GM12878 (cell line): Measurements from ENCODE around the gene HSFX4. TPM values are rescaled to one million over a fixed set of nuclear protein-coding genes. Genes with fewer than 3 reads are reported as not detected.

ENCODE experiments used
- ATAC-seq: fragments of 200-7000 bp; cut with Tn5 transposase; 3 replicates; pipeline ENCODE4 v1.9.1; 2020; ENCODE audit warnings: mild to moderate bottlenecking, moderate library complexity
- BruUV-seq: library from RNA; stranded (reverse); fragments of 400-500 nt; replicated peaks from 2 replicates; lab custom pipeline; 2021; lab: Mats Ljungman, UMichigan
- CTCF ChIA-PET: fragments of 300-600 bp; sonication (Branson Sonifier 250); formaldehyde crosslinking; extraction: SDS; loops from one replicate; lab custom pipeline; 2021; ENCODE audit warnings: inconsistent platforms; lab: Yijun Ruan, JAX
- POLR2A ChIA-PET: fragments of 350-600 bp; formaldehyde crosslinking; extraction: SDS; loops from one replicate; lab custom pipeline; 2021; ENCODE audit warnings: inconsistent platforms; lab: Charles Lee
- RAD21 ChIA-PET: fragments of 300-600 bp; sonication (Branson Sonifier 250); formaldehyde crosslinking; loops from one replicate; lab custom pipeline; 2023; ENCODE audit warnings: antibody characterized with exemption; ENCODE audit not compliant: unreplicated experiment; lab: Charles Lee
- SMC1A ChIA-PET: fragments of 300-600 bp; sonication (Branson Sonifier 250); formaldehyde crosslinking; loops from one replicate; lab custom pipeline; 2023; ENCODE audit not compliant: unreplicated experiment, uncharacterized antibody; lab: Charles Lee
- DNase-seq: peaks from one replicate; pipeline ENCODE4 v3.0.0-alpha.2; 2011; ENCODE audit warnings: low read depth, low spot score
- FAIRE-seq: peaks from 3 replicates; lab custom pipeline; 2011; peaks lifted over from hg19 to GRCh38; lab: Jason Lieb, UNC
- H2AFZ ChIP-seq: 2 replicates; pipeline ENCODE4 v1.6.0; 2011; ENCODE audit warnings: low read depth, low read length, control low read depth; ENCODE audit not compliant: control insufficient read depth
- H3K27ac ChIP-seq: 2 replicates; pipeline ENCODE4 v1.5.1; 2011; ENCODE audit warnings: control low read depth; ENCODE audit not compliant: control insufficient read depth, insufficient read depth
- H3K27me3 ChIP-seq, 2 experiments: replicated peaks in 1 of 2; 2 replicates each; pipeline versions ENCODE4 v1.6.0 to v1.6.1; 2011; ENCODE audit warnings: low read length in 1 of 2; ENCODE audit not compliant: control insufficient read depth in 2 of 2, insufficient read depth in 2 of 2
- H3K36me3 ChIP-seq, 2 experiments: 2 replicates each; pipeline ENCODE4 v1.5.1; 2011; ENCODE audit warnings: low read length in 1 of 2; ENCODE audit not compliant: control insufficient read depth in 2 of 2, insufficient read depth in 2 of 2
- H3K4me1 ChIP-seq: 2 replicates; pipeline ENCODE4 v1.6.1; 2011; ENCODE audit warnings: mild to moderate bottlenecking, low read length, moderate library complexity, mixed read lengths; ENCODE audit not compliant: control insufficient read depth, insufficient read depth
- H3K4me2 ChIP-seq: 2 replicates; pipeline ENCODE4 v1.6.0; 2011; ENCODE audit warnings: control low read depth; ENCODE audit not compliant: control insufficient read depth, insufficient read depth
- H3K4me3 ChIP-seq: fragments of 200-600 bp; sonication (generic); 2 replicates; pipeline ENCODE4 v1.5.1; 2016
- H3K79me2 ChIP-seq: 2 replicates; pipeline ENCODE4 v1.6.0; 2011; ENCODE audit warnings: low read length; ENCODE audit not compliant: control insufficient read depth, insufficient read depth
- H3K9ac ChIP-seq: 2 replicates; pipeline ENCODE4 v1.8.0; 2011; ENCODE audit warnings: low read length, control low read depth, mixed read lengths; ENCODE audit not compliant: control insufficient read depth, insufficient read depth
- H3K9me3 ChIP-seq: replicated peaks from 3 replicates; pipeline ENCODE4 v1.5.1; 2011; ENCODE audit warnings: mild to moderate bottlenecking, low read length; ENCODE audit not compliant: control insufficient read depth, insufficient read depth
- H4K20me1 ChIP-seq: 2 replicates; pipeline ENCODE4 v1.6.0; 2011; ENCODE audit not compliant: control insufficient read depth, insufficient read depth
- ETV6 ChIP-seq, 2 experiments: fragments of 450-650 bp in 1 of 2; IDR thresholded peaks in 1 of 2; conservative IDR thresholded peaks in 1 of 2; 2 replicates each; pipeline ENCODE4 v1.6.1; 2014; ENCODE audit warnings: antibody characterized with exemption in 1 of 2, borderline replicate concordance in 1 of 2, low read depth in 1 of 2, mild to moderate bottlenecking in 1 of 2, moderate library complexity in 1 of 2
- RAD21 ChIP-seq: IDR thresholded peaks from 2 replicates; pipeline ENCODE4 v1.6.1; 2011; ENCODE audit warnings: mild to moderate bottlenecking, low read depth, low read length, moderate library complexity; ENCODE audit not compliant: insufficient read depth
- SMC3 ChIP-seq: IDR thresholded peaks from 2 replicates; pipeline ENCODE4 v1.6.1; 2011; ENCODE audit warnings: low read length, improper control_type of control experiment, borderline replicate concordance
- WGBS: methylation state at CpG from one replicate; pipeline ENCODE4 v1.1.6; 2016; ENCODE audit warnings: low lambda C conversion rate; ENCODE audit not compliant: insufficient replicate concordance, insufficient coverage; ENCODE audit errors: missing lambda C conversion rate; 5-methylcytosine and 5-hydroxymethylcytosine counted together
- in situ Hi-C: fragments of 300-500 bp; cut with MboI; formaldehyde crosslinking; loops from 9 replicates; pipeline ENCODE4 v1.14.3; 2018; ENCODE audit warnings: mixed read lengths
- intact Hi-C: fragments of 100-400 bp; cut with micrococcal nuclease; formaldehyde crosslinking; loops from one replicate; pipeline ENCODE4 v1.14.2; 2022; ENCODE audit not compliant: unreplicated experiment
- polyA plus RNA-seq, 11 experiments: library from polyadenylated mRNA; depleted of rRNA in 4 of 11; unstranded in 6 of 11; stranded (reverse) in 5 of 11; fragments of >200 nt; fragmentation: Nextera tagmentation in 4 of 11; fragmentation: Illumina TruSeq in 1 of 11; extraction: Ambion mirVana in 4 of 11; extraction: Trizol in 1 of 11; gene quantifications; 1 replicate in 1 of 11; 2 replicates in 10 of 11; pipeline versions ENCODE4 v1.2.1 to v1.2.3, GENCODE V29; 2011 to 2016; ENCODE audit warnings: inconsistent platforms in 2 of 11, missing spikeins in 2 of 11, low read depth in 1 of 11
- total RNA-seq, 4 experiments: library from RNA; depleted of rRNA in 3 of 4; stranded (reverse); fragments of >200 nt in 3 of 4; fragmentation: Illumina TruSeq in 1 of 4; extraction: Trizol in 1 of 4; gene quantifications; 2 replicates each; pipeline versions ENCODE4 v1.2.1 to v1.2.3, GENCODE V29; 2013 to 2021
- TF ChIP-seq, protein P1 (sequence below): IDR thresholded peaks from 2 replicates; pipeline ENCODE4 v1.6.1; 2012; ENCODE audit warnings: mild to moderate bottlenecking, low read depth, low read length
- TF ChIP-seq, protein P2 (sequence below), 3 experiments: IDR thresholded peaks in 2 of 3; conservative IDR thresholded peaks in 1 of 3; 2 replicates each; pipeline ENCODE4 v1.5.1; 2011; ENCODE audit warnings: low read depth in 3 of 3, low read length in 3 of 3, mild to moderate bottlenecking in 3 of 3, control low read depth in 2 of 3, moderate library complexity in 2 of 3, inconsistent platforms in 1 of 3, mixed read lengths in 1 of 3; ENCODE audit not compliant: control insufficient read depth in 2 of 3, insufficient read depth in 1 of 3; ENCODE audit errors: extremely low read depth in 1 of 3

HSFX4 gene
- total and polyA plus RNA-seq, 10 of the 15 experiments (the other 5 are each of a cell fraction or from before 2014, with no cell fraction given): 0.11 to 0.24 (median 0.21) TPM; not detected in 6

GRCh38 chrX:149962859-149963757 lies 33.7 kb downstream of the HSFX4 start:
- peak; percentile 81 for FAIRE-seq
- in situ Hi-C loops (loop anchor here (25.0 kb wide), 1 partner anchor 524 kb away; no protein-coding TSS in a partner anchor), intact Hi-C loops (loop anchor here (1.0 to 10.0 kb wide), 5 partner anchors 89 to 753 kb away; no protein-coding TSS in a partner anchor)
- peak; percentile 5 for DNase-seq
- ChIA-PET RAD21 (no interaction called here), SMC1A (no interaction called here), CTCF (interaction anchor here (0.7 to 1.5 kb wide), 6 partner anchors 12 to 524 kb away, joined by 3 to 6 read pairs (median 4); no protein-coding TSS in a partner anchor), POLR2A (no interaction called here)
- no peaks in the 10 kb centered on the region; a peak in 1 of 4 replicates for H3K36me3 ChIP-seq
- no peaks in the 10 kb centered on the region for H3K9me3 ChIP-seq
- no peak overlapping the region for H3K4me2 ChIP-seq
- 26% methylated on average over 9 of the region's 9 CpGs for WGBS
- TF ChIP-seq SMC3: peak; percentile 61; the same call in 1 of the 2 replicates
- TF ChIP-seq, protein P1, sequence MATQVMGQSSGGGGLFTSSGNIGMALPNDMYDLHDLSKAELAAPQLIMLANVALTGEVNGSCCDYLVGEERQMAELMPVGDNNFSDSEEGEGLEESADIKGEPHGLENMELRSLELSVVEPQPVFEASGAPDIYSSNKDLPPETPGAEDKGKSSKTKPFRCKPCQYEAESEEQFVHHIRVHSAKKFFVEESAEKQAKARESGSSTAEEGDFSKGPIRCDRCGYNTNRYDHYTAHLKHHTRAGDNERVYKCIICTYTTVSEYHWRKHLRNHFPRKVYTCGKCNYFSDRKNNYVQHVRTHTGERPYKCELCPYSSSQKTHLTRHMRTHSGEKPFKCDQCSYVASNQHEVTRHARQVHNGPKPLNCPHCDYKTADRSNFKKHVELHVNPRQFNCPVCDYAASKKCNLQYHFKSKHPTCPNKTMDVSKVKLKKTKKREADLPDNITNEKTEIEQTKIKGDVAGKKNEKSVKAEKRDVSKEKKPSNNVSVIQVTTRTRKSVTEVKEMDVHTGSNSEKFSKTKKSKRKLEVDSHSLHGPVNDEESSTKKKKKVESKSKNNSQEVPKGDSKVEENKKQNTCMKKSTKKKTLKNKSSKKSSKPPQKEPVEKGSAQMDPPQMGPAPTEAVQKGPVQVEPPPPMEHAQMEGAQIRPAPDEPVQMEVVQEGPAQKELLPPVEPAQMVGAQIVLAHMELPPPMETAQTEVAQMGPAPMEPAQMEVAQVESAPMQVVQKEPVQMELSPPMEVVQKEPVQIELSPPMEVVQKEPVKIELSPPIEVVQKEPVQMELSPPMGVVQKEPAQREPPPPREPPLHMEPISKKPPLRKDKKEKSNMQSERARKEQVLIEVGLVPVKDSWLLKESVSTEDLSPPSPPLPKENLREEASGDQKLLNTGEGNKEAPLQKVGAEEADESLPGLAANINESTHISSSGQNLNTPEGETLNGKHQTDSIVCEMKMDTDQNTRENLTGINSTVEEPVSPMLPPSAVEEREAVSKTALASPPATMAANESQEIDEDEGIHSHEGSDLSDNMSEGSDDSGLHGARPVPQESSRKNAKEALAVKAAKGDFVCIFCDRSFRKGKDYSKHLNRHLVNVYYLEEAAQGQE: no peak
- TF ChIP-seq ETV6 (conservative IDR thresholded peaks at IDR 0.05 in 1 of 2, IDR thresholded peaks at IDR 0.05 in 1 of 2; ENCODE audit: borderline replicate concordance in 1 of 2, low read depth in 1 of 2): no peak
- TF ChIP-seq, protein P2, sequence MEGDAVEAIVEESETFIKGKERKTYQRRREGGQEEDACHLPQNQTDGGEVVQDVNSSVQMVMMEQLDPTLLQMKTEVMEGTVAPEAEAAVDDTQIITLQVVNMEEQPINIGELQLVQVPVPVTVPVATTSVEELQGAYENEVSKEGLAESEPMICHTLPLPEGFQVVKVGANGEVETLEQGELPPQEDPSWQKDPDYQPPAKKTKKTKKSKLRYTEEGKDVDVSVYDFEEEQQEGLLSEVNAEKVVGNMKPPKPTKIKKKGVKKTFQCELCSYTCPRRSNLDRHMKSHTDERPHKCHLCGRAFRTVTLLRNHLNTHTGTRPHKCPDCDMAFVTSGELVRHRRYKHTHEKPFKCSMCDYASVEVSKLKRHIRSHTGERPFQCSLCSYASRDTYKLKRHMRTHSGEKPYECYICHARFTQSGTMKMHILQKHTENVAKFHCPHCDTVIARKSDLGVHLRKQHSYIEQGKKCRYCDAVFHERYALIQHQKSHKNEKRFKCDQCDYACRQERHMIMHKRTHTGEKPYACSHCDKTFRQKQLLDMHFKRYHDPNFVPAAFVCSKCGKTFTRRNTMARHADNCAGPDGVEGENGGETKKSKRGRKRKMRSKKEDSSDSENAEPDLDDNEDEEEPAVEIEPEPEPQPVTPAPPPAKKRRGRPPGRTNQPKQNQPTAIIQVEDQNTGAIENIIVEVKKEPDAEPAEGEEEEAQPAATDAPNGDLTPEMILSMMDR (IDR thresholded peaks at IDR 0.05 in 2 of 3, conservative IDR thresholded peaks at IDR 0.05 in 1 of 3; ENCODE audit: control insufficient read depth in 2 of 3, extremely low read depth in 1 of 3, insufficient read depth in 1 of 3, low read depth in 3 of 3, low read length in 3 of 3): peak; percentile 70 to 76 (median 71)
- peak; percentile 76 for TF ChIP-seq RAD21
- H2AFZ ChIP-seq: no peak overlapping the region
- peak; percentile 98 for ATAC-seq
- no peaks in the 10 kb centered on the region for H4K20me1 ChIP-seq
- H3K79me2 ChIP-seq: no peaks in the 10 kb centered on the region
- no peaks in the 10 kb centered on the region for H3K4me1 ChIP-seq
- BruUV-seq: no TSS peak
- no peaks in the 10 kb centered on the region for H3K27me3 ChIP-seq
- no peak overlapping the region for H3K4me3 ChIP-seq
- H3K9ac ChIP-seq: no peak overlapping the region
- no peak overlapping the region for H3K27ac ChIP-seq
